KMS-11 (cell line): ENCODE data around the gene RBM38.

ENCODE experiments used
- H2AFZ ChIP-seq: fragments of 200-600 bp; sonication (generic); 2 replicates; pipeline ENCODE4 v1.6.1; 2016; ENCODE audit warnings: antibody characterized with exemption, mixed run types, low read depth
- H3K27ac ChIP-seq: fragments of 200-600 bp; sonication (generic); 2 replicates; pipeline ENCODE4 v1.6.1; 2016; ENCODE audit warnings: mild to moderate bottlenecking, mixed run types
- H3K27me3 ChIP-seq: fragments of 200-600 bp; sonication (generic); 2 replicates; pipeline ENCODE4 v1.6.1; 2017; ENCODE audit warnings: mild to moderate bottlenecking, low read depth, mixed run types, moderate library complexity; ENCODE audit not compliant: insufficient read depth
- H3K36me3 ChIP-seq: fragments of 200-600 bp; sonication (generic); 2 replicates; pipeline ENCODE4 v1.6.1; 2017; ENCODE audit warnings: mild to moderate bottlenecking, mixed run types; ENCODE audit not compliant: insufficient read depth
- H3K4me1 ChIP-seq: fragments of 200-600 bp; sonication (generic); 2 replicates; pipeline ENCODE4 v1.6.1; 2016; ENCODE audit warnings: mild to moderate bottlenecking, low read depth, mixed run types; ENCODE audit not compliant: poor library complexity, severe bottlenecking
- H3K4me2 ChIP-seq: fragments of 200-600 bp; sonication (generic); 2 replicates; pipeline ENCODE4 v1.7.0; 2016; ENCODE audit warnings: mild to moderate bottlenecking, mixed run types
- H3K4me3 ChIP-seq: fragments of 200-600 bp; sonication (generic); IDR thresholded peaks from 2 replicates; pipeline ENCODE4 v1.6.1; 2017; ENCODE audit warnings: low read depth, low read length, mixed read lengths; ENCODE audit not compliant: insufficient read depth
- H3K79me2 ChIP-seq: fragments of 200-600 bp; sonication (generic); 2 replicates; pipeline ENCODE4 v1.6.1; 2016; ENCODE audit warnings: low read depth, mixed run types; ENCODE audit not compliant: insufficient read depth
- H3K9ac ChIP-seq: fragments of 200-600 bp; sonication (generic); 2 replicates; pipeline ENCODE4 v1.6.1; 2016; ENCODE audit warnings: mild to moderate bottlenecking, mixed run types
- H4K20me1 ChIP-seq: fragments of 200-600 bp; sonication (generic); 2 replicates; pipeline ENCODE4 v1.6.1; 2016; ENCODE audit warnings: mild to moderate bottlenecking, mixed run types; ENCODE audit not compliant: insufficient read depth
- TF ChIP-seq, protein P1 (sequence below): fragments of 200-600 bp; sonication (generic); conservative IDR thresholded peaks from 2 replicates; pipeline ENCODE4 v1.6.1; 2017; ENCODE audit warnings: low read depth, mild to moderate bottlenecking, antibody characterized with exemption, low read length, moderate library complexity, mixed read lengths

Gene RBM38

DNA sequence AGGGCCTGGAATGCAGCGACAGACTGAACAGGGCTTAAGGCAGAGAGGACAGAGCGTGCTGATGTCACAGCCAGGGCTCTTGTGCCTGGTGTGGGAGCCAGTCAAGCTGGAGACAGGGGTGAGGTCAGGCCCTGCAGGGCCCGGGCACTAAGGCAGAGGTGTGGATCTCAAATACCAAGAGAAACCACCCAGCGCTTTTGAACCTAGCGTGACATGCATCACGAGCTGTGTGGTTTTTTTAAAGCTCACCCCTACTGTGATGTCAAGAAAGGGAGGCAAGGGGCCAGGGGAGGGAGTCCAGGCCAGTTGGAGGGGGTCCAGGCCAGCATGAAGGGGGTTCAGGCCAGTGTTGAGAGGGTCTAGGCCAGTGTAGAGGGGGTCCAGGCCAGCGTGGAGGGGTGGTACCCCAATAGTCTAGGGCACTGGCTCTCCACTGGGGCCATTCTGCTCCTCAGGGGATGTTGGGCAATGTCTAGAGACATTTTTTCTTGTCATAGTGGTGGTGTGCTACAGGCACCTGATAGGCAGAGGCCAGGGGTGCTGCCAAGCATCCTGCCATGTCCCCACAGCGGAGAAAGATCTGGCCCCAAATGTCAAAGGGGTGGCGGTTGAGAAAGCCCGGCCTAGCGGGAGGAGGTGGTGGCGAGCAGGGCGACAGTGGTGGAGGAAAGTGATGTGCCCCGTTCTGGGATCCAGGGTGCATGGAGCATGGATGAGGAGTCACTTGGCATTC is 42.6 kb downstream of the RBM38 start:
- Histone ChIP-seq H3K4me3 (no peak overlapping the region), H3K27ac (peak overlapping the region; percentile 66), H2AFZ (peak overlapping the region; percentile 83), H3K4me2 (peak overlapping the region; percentile 85), H3K27me3 (no peaks in the 10 kb centered on the region), H4K20me1 (no peaks in the 10 kb centered on the region), H3K36me3 (no peaks in the 10 kb centered on the region), H3K79me2 (no peaks in the 10 kb centered on the region), H3K9ac (peak overlapping the region; percentile 52; the same call in 1 of the 2 replicates), H3K4me1 (peaks cover 22% of the 10 kb centered on the region)
- TF ChIP-seq, protein P1, sequence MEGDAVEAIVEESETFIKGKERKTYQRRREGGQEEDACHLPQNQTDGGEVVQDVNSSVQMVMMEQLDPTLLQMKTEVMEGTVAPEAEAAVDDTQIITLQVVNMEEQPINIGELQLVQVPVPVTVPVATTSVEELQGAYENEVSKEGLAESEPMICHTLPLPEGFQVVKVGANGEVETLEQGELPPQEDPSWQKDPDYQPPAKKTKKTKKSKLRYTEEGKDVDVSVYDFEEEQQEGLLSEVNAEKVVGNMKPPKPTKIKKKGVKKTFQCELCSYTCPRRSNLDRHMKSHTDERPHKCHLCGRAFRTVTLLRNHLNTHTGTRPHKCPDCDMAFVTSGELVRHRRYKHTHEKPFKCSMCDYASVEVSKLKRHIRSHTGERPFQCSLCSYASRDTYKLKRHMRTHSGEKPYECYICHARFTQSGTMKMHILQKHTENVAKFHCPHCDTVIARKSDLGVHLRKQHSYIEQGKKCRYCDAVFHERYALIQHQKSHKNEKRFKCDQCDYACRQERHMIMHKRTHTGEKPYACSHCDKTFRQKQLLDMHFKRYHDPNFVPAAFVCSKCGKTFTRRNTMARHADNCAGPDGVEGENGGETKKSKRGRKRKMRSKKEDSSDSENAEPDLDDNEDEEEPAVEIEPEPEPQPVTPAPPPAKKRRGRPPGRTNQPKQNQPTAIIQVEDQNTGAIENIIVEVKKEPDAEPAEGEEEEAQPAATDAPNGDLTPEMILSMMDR = no peak

GRCh38 chr20:57434390-57434700 is 43.1 kb downstream of the RBM38 start:
- no peak overlapping the region for H3K4me3 ChIP-seq
- TF ChIP-seq, protein P1 = no peak
- H3K9ac ChIP-seq = no peak overlapping the region
- no peak overlapping the region for H3K4me2 ChIP-seq
- H3K79me2 ChIP-seq = no peaks in the 10 kb centered on the region
- H3K4me1 ChIP-seq = peaks cover 22% of the 10 kb centered on the region
- H4K20me1 ChIP-seq = no peaks in the 10 kb centered on the region
- no peaks in the 10 kb centered on the region for H3K36me3 ChIP-seq
- no peak overlapping the region for H3K27ac ChIP-seq
- H2AFZ ChIP-seq = no peak overlapping the region
- H3K27me3 ChIP-seq = no peaks in the 10 kb centered on the region

DNA sequence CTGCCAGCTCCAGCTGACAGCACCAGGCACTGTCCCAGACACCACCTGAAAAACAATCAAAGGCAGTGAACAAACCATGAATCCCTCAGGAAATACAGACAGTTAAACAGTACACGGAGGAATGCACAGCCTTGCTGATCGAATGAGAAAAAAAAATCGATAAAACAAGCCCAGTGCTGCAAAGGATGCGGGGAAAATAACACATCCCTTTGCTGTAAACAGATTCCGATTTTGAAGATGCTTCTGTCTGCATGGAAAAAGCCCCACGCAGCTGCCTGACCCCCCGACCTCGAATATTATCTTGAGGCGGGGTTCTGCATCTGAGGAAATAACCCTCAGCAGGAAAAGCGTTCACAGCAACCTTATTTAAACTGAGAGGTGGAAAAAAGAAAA is 43.9 kb downstream of the RBM38 start:
- H3K27me3 ChIP-seq = no peaks in the 10 kb centered on the region
- TF ChIP-seq, protein P1 = no peak
- no peaks in the 10 kb centered on the region for H3K36me3 ChIP-seq
- H3K27ac ChIP-seq = no peak overlapping the region
- no peaks in the 10 kb centered on the region for H4K20me1 ChIP-seq
- no peak overlapping the region for H2AFZ ChIP-seq
- H3K4me2 ChIP-seq = no peak overlapping the region
- H3K4me3 ChIP-seq = no peak overlapping the region
- no peak overlapping the region for H3K9ac ChIP-seq
- no peaks in the 10 kb centered on the region for H3K79me2 ChIP-seq
- H3K4me1 ChIP-seq = peaks cover 22% of the 10 kb centered on the region

GRCh38 chr20:57435498-57436222 is 44.5 kb downstream of the RBM38 start:
- no peak overlapping the region for H2AFZ ChIP-seq
- no peaks in the 10 kb centered on the region for H3K27me3 ChIP-seq
- H3K4me1 ChIP-seq = peaks cover 22% of the 10 kb centered on the region
- TF ChIP-seq, protein P1 = no peak
- H3K4me2 ChIP-seq = no peak overlapping the region
- H3K36me3 ChIP-seq = no peaks in the 10 kb centered on the region
- H3K9ac ChIP-seq = no peak overlapping the region
- no peaks in the 10 kb centered on the region for H3K79me2 ChIP-seq
- no peaks in the 10 kb centered on the region for H4K20me1 ChIP-seq
- H3K27ac ChIP-seq = no peak overlapping the region
- no peak overlapping the region for H3K4me3 ChIP-seq
